Brain microvascular endothelial cell (primary cell): Measurements from ENCODE around the gene ATP8B4.

ENCODE experiments used
- DNase-seq: peaks from one replicate; pipeline ENCODE4 v3.0.0-alpha.2; 2020
- H3K27ac ChIP-seq: fragments of 250-450 bp; sonication (Bioruptor Pico); 2 replicates; pipeline ENCODE4 v1.5.1; 2020; ENCODE audit warnings: mild to moderate bottlenecking, moderate library complexity
- H3K27me3 ChIP-seq: fragments of 250-450 bp; sonication (Bioruptor Pico); replicated peaks from 2 replicates; pipeline ENCODE4 v1.5.1; 2020; ENCODE audit warnings: mild to moderate bottlenecking
- H3K36me3 ChIP-seq: fragments of 250-450 bp; sonication (Bioruptor Pico); replicated peaks from 2 replicates; pipeline ENCODE4 v1.5.1; 2020; ENCODE audit warnings: mild to moderate bottlenecking
- H3K4me3 ChIP-seq: 2 replicates; pipeline ENCODE4 v1.5.1; 2011; ENCODE audit warnings: low read depth, mild to moderate bottlenecking, control low read depth, low read length, moderate library complexity
- in situ Hi-C: cut with HindIII; loops from 2 replicates; pipeline ENCODE4 v1.10.0; 2017; ENCODE audit warnings: low sequenced_read_pairs, low pct_ligation_motif_present
- TF ChIP-seq, protein P1 (sequence below): IDR thresholded peaks from 2 replicates; pipeline ENCODE4 v1.5.1; 2011; ENCODE audit warnings: low read depth, mild to moderate bottlenecking, moderate library complexity, low read length, control low read depth, inconsistent platforms; ENCODE audit errors: missing control alignments

The ATP8B4 gene

DNA sequence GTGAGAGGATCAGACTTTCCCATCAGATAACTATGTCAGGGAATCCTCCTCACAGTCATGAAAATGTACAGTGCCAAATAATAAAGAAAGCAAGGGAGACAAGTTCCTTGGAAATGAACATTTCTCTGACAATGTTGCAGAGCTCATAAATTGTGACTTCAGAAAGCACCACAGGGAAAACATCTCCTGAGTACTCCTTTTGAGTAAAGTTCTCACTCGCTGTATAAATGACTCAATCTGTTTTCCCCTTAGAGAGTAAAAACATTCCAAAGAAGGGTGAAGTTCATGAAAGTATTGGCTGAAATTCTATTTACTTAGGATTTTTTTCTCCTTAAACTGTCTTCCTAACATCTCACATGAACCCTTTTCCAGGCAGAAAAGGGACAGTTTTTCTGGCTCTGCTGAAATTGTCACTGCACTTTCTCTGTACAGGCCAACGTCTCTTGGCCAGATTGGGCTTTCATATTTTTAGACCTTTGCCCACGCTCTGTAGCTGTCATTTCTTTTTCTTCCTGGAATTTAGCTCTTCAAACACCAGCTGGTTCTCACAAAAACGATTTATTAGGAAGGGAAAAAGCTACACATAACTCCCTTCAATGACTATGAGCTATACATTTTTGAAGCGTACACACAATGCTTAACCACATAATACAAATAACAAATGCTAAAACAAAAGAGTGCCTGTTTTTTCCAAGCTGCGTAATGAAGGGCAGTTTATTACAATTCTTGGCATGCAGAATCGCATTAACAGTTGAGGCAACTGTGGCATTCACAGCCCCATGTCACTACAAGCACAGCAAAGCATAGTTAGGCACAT, 216.1 kb downstream of the ATP8B4 start:
- in situ Hi-C loops: no loop called here
- no peaks in the 10 kb centered on the region for H3K27me3 ChIP-seq
- TF ChIP-seq, protein P1, sequence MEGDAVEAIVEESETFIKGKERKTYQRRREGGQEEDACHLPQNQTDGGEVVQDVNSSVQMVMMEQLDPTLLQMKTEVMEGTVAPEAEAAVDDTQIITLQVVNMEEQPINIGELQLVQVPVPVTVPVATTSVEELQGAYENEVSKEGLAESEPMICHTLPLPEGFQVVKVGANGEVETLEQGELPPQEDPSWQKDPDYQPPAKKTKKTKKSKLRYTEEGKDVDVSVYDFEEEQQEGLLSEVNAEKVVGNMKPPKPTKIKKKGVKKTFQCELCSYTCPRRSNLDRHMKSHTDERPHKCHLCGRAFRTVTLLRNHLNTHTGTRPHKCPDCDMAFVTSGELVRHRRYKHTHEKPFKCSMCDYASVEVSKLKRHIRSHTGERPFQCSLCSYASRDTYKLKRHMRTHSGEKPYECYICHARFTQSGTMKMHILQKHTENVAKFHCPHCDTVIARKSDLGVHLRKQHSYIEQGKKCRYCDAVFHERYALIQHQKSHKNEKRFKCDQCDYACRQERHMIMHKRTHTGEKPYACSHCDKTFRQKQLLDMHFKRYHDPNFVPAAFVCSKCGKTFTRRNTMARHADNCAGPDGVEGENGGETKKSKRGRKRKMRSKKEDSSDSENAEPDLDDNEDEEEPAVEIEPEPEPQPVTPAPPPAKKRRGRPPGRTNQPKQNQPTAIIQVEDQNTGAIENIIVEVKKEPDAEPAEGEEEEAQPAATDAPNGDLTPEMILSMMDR: no peak
- DNase-seq: peak; percentile 12
- H3K4me3 ChIP-seq: no peak overlapping the region
- H3K27ac ChIP-seq: peak overlapping the region; percentile 69
- H3K36me3 ChIP-seq: no peaks in the 10 kb centered on the region

GRCh38 chr15:49901996-49902684, 216.9 kb downstream of the ATP8B4 start:
- no peaks in the 10 kb centered on the region for H3K27me3 ChIP-seq
- H3K27ac ChIP-seq: peak overlapping the region; percentile 69
- in situ Hi-C loops: no loop called here
- DNase-seq: peak; percentile 34
- TF ChIP-seq, protein P1: peak; percentile 42
- no peaks in the 10 kb centered on the region for H3K36me3 ChIP-seq
- H3K4me3 ChIP-seq: no peak overlapping the region

- DNase-seq: no peak
- Histone ChIP-seq H3K27me3 (no peaks in the 10 kb centered on the region), H3K36me3 (no peaks in the 10 kb centered on the region), H3K27ac (no peak overlapping the region), H3K4me3 (no peak overlapping the region)
- TF ChIP-seq, protein P1: no peak
- in situ Hi-C loops: no loop called here
Observed at GRCh38 chr15:49901321-49901720, 217.7 kb downstream of the ATP8B4 start.

DNA sequence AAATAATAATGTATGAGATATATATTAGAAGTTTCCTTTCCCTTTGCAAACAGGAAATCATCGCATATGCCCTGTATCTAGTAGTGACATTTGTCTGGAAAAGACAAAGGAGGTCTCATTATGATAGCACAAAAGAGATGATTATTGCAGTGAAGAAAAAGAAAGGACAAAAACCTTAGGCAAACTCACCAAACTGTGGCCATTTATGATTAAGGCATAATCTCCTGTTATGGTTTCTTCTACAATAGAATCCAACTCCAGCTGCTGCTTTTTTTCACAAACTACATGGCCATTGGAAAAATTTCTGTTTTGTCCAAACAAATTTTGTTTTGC, 218.2 kb downstream of the ATP8B4 start:
- H3K27ac ChIP-seq: no peak overlapping the region
- no peak for DNase-seq
- in situ Hi-C loops: no loop called here
- H3K36me3 ChIP-seq: no peaks in the 10 kb centered on the region
- TF ChIP-seq, protein P1: no peak
- no peak overlapping the region for H3K4me3 ChIP-seq
- H3K27me3 ChIP-seq: no peaks in the 10 kb centered on the region

DNA sequence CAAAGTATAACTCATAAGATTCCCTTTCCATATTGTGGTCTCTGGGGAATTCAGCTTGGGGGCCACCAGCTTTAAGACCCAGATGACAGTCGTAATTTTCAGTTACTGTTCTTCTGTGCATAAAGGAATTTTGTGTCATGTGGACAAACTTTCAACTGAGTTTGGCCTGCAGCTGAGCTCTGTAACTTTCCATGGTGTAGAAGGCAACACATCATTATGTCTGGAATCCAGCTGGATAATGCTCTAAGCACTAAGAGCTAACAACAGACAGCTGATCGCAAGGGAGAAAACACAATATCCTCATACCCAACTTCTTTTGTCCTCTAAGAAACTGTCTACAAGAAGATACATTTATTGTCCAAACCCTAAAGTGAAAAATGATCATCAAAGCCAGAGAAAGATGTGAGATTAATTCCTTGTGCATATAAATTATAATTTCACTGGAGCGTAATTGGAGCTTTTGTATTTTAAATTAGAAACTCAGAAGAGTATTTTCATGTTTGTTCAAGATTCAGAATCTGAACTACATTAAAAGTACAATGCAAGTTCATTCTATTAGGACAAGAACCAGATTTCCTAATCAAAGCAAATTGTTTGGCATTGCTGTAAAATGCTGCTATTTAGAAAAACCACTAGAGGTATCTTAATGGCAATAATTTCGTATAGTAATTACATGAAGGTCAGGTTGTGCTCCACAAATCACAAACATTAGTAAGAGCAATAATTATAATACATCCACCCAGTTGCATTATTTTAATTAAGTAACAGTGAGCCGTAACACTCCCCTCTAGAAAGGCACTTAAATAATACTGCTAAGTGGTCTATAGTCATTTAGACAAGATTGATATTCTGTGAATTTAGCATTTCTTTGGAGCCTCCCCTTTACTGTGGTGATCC, 218.8 kb downstream of the ATP8B4 start:
- Histone ChIP-seq H3K36me3 (no peaks in the 10 kb centered on the region), H3K27me3 (no peaks in the 10 kb centered on the region), H3K4me3 (no peak overlapping the region), H3K27ac (no peak overlapping the region)
- TF ChIP-seq, protein P1: no peak
- in situ Hi-C loops: no loop called here
- DNase-seq: no peak
